ENCODE measurements around the gene C4A.
"Not testable (repeated sequence)": the region's sequence is repeated elsewhere in the genome, so short reads cannot be mapped to it uniquely, and the experiment has no call there.

GRCh38 chr6:32049736-32050135 lies 67.9 kb downstream of the C4A start:
- not testable (repeated sequence) for TF ChIP-seq POLR2A, CTCF (IDR thresholded peaks at IDR 0.05)
